AML-193 (cell line): ENCODE data around the gene TNS3.
A peak's percentile ranks its signal among the peaks of the same experiment; 100 is the strongest.
"Not testable (repeated sequence)": the region's sequence is repeated elsewhere in the genome, so short reads cannot be mapped to it uniquely, and the experiment has no call there.

Experiments used
- DNase-seq, 2 experiments: peaks; one replicate each; lab custom pipeline; 2025; lab: John Stamatoyannopoulos, UW

The TNS3 gene

GRCh38 chr7:47283497-47284131 is 298.3 kb downstream of the TNS3 start:
- DNase-seq, result no peak

DNA sequence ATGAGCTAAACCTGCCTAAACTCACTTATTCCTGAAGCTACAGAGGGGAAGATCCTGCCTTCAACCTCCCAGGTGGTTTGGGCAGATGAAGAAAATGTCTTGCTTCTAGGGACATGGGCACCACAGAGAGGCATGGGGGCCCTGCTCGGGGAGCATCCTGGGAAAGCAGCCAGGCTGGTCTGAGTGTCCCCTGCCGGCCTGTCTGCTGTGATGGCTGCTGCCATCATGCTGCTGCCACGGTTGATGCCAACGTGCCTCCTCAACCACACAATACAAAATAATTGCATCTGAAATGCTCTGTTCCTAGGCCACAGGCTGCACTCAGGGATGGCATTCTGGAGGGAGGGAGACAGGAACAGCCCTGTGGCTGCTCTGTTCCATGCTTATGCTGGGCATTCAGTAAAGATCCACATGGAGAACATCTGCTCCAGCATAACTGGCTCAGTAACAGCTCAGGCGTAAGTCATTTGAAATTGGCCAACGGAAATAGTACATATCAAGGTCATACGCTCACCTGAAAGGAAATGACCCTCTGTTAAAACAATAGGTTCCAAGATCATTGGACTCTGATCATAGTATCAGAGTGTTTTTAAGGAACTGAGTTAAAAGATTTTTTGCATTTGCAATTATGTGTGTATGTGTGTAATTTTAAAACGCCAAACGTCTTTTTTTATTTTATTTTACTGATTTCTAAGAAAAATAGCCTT is 299.0 kb downstream of the TNS3 start:
- no peak for DNase-seq

DNA sequence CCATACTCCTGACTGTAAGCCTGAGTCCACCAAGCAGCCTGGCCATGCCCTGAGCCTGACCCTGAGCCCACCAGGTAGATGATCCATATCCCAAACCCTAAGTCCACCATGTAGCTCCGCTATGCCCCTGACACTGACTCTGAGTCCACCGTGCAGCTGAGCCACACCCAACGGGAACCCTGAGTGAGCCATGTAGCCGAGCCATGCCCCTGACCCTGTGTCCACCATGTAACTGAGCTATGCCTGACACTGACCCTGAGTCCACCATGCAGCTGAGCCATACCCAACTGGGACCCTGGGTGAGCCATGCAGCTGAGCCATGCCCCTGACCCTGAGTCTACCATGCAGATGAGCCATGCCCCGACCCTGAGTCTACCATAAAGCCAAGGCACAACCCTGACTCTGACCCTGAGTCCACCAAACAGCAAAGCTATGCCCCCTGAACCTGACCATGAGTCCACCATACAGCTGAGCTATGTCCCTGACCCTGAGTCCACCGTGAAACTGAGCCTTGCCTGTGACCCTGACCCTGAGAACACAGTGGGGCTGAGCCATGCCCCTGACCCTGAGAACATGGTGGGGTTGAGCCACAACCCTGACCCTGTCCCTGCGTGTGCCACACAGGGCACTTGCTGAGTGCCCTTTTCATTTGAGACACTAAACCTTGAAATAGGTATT is 299.8 kb downstream of the TNS3 start:
- no peak for DNase-seq

GRCh38 chr7:47281161-47281560 is 300.8 kb downstream of the TNS3 start:
- no peak for DNase-seq

GRCh38 chr7:47280114-47280513 is 301.8 kb downstream of the TNS3 start:
- no peak for DNase-seq

DNA sequence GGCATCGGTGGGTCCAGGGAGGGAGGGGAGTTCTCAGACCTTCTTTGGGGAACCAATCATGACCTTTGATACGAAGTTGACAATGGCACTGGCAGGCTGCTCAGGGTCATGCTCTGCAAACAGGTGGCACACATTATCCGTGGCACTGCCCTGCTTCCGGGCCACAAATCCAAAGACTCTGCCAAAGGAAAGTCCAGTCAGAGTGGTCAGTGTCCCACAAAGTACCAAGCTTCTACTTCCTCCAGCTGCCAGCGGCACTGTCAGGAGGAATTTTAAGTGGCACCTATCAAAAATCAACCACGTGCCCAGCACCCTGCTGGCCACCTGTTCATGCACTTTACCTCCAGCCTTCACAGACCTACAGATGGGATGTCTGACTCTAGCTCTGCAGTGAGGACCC is 303.9 kb downstream of the TNS3 start:
- no peak for DNase-seq

DNA sequence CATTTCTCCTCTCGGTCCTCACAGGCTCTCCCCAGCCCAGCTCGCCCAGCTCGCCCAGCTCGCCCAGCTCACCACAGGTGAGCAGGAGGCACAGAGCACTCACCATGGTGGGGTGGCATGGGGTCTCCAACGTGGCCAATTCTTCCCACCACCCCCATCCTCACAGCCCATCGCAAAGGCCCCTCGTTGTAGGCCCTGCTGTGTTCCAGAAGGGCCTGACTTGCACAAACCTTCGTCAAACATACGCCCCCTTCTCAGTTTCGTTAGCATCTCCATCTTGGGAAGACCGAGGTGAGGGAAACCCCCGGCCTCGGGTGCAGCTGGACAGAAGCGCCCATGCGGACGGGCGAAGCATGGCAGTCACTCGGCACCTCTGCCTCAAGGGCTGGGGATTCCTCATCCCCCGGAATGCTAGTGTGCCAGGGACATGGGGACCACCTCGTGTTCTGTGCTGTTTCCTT is 304.6 kb downstream of the TNS3 start:
- DNase-seq, result no peak

GRCh38 chr7:47273974-47274766 is 307.7 kb downstream of the TNS3 start:
- DNase-seq, result no peak

GRCh38 chr7:47273088-47273487 is 308.8 kb downstream of the TNS3 start:
- DNase-seq, result no peak

DNA sequence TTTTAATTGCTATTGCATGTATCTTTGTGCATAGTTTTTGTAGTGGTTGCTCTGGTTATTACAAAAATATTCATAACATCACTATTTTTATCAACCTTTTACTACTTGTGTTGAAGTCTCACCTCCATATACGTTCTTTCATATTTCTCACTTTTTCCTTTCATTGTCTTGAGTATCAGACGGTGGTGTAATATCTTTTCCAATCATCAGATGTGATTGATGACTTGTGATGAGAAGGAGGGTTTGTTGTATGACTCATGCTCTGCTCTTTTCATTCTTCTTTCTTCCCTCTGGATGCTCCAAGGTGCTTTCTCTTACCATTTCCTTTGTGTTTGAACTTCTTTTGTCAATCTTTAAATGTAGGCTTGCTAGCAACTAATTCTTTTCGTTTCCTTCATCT is 310.2 kb downstream of the TNS3 start:
- DNase-seq, result no peak

GRCh38 chr7:47268851-47269836 is 312.8 kb downstream of the TNS3 start:
- no peak for DNase-seq

DNA sequence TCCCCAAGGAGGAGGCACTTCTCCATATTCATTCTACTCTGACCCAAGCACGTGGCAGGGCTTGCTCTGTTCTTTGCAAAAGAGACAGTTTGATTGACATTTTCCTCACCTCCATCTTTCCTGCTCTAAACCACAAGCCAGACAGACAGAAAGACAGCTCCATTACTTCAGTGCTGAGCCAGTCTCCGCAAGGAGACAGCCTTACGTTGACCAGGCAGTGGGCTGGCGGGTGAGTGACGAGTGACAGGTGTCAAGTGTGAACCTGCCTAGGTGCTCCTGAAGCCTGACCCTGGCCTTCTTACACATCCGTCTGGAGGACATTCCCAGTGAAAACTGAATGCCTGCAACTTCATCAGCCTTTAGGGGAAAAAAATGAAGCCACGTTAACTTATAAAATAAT is 314.6 kb downstream of the TNS3 start:
- DNase-seq, result no peak

- DNase-seq, result no peak
Observed at GRCh38 chr7:47266799-47267198, 315.1 kb downstream of the TNS3 start.

- peak; percentile 3 to 15 for DNase-seq
Observed at GRCh38 chr7:47266131-47266706, 315.7 kb downstream of the TNS3 start.

DNA sequence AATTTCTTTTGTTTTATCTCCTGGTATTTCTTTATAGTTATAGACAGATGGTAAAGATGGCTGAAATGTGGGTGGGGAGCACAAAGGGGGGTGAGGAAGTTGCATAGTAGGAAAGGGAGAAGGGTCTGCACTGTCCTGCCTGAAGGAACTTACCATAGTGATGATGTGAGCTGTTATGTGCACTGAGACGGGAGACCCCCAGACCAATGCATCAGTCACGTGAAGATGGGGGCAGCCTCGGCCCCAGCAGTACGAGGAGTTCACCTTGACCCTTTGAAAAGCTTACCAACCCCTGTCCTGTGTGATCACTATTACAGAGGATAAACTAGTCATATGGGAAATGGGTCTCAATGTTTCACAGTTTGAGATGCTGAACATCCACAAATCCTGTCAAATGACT is 316.3 kb downstream of the TNS3 start:
- no peak for DNase-seq

- DNase-seq, result no peak
Observed at GRCh38 chr7:47264021-47264651, 317.8 kb downstream of the TNS3 start.

- DNase-seq, result no peak
Observed at GRCh38 chr7:47262881-47263280, 319.0 kb downstream of the TNS3 start.

- not testable (repeated sequence) for DNase-seq
Observed at GRCh38 chr7:47262160-47262559, 319.8 kb downstream of the TNS3 start.

GRCh38 chr7:47260270-47260669 is 321.6 kb downstream of the TNS3 start:
- no peak for DNase-seq

- DNase-seq, result no peak
Observed at GRCh38 chr7:47259682-47260081, 322.2 kb downstream of the TNS3 start.
